DOHH2 (cell line): ENCODE measurements around the gene SOBP.

Experiments
- H3F3A ChIP-seq: fragments of 200-600 bp; sonication (generic), shearing (Covaris generic); 2 replicates; pipeline ENCODE4 v1.6.0; 2016; ENCODE audit warnings: antibody characterized with exemption, mild to moderate bottlenecking; ENCODE audit not compliant: control insufficient read depth, insufficient read depth
- H3K27ac ChIP-seq: fragments of 200-600 bp; sonication (generic); 2 replicates; pipeline ENCODE4 v1.5.1; 2014; ENCODE audit warnings: low read depth, mild to moderate bottlenecking, low read length, moderate library complexity
- H3K27me3 ChIP-seq: fragments of 200-600 bp; sonication (generic); 2 replicates; pipeline ENCODE4 v1.6.1; 2014; ENCODE audit warnings: mild to moderate bottlenecking, low read length, mixed read lengths; ENCODE audit not compliant: control insufficient read depth
- H3K36me3 ChIP-seq: fragments of 200-600 bp; sonication (generic); 2 replicates; pipeline ENCODE4 v1.6.1; 2014; ENCODE audit warnings: mild to moderate bottlenecking, low read length, moderate library complexity, mixed read lengths; ENCODE audit not compliant: control insufficient read depth
- H3K4me1 ChIP-seq: fragments of 200-600 bp; sonication (generic); 2 replicates; pipeline ENCODE4 v1.6.1; 2014; ENCODE audit warnings: mild to moderate bottlenecking, low read length, mixed read lengths; ENCODE audit not compliant: control insufficient read depth
- H3K4me2 ChIP-seq: fragments of 200-600 bp; sonication (generic); 2 replicates; pipeline ENCODE4 v1.6.0; 2014; ENCODE audit warnings: mild to moderate bottlenecking, low read length, moderate library complexity
- H3K4me3 ChIP-seq: fragments of 200-600 bp; sonication (generic); 2 replicates; pipeline ENCODE4 v1.5.1; 2014; ENCODE audit warnings: mild to moderate bottlenecking, low read length, mixed read lengths
- H3K79me2 ChIP-seq: fragments of 200-600 bp; sonication (generic); 2 replicates; pipeline ENCODE4 v1.6.1; 2014; ENCODE audit warnings: mild to moderate bottlenecking, low read length, mixed read lengths; ENCODE audit not compliant: control insufficient read depth
- H3K9me2 ChIP-seq: fragments of 200-600 bp; sonication (generic); replicated peaks from 2 replicates; pipeline ENCODE4 v1.6.1; 2014; ENCODE audit warnings: mild to moderate bottlenecking, low read length, mixed read lengths; ENCODE audit not compliant: control insufficient read depth
- H3K9me3 ChIP-seq: fragments of 200-600 bp; sonication (generic); 2 replicates; pipeline ENCODE4 v1.6.1; 2014; ENCODE audit warnings: antibody characterized with exemption, low read length, mixed read lengths; ENCODE audit not compliant: control insufficient read depth, insufficient read depth
- H4K20me1 ChIP-seq: fragments of 200-600 bp; sonication (generic); 2 replicates; pipeline ENCODE4 v1.6.0; 2014; ENCODE audit warnings: low read depth, mild to moderate bottlenecking, antibody characterized with exemption, low read length, moderate library complexity; ENCODE audit not compliant: control insufficient read depth, insufficient read depth
- CTCF ChIP-seq: fragments of 200-600 bp; sonication (generic); IDR thresholded peaks from one replicate; pipeline ENCODE4 v1.5.1; 2014; ENCODE audit warnings: antibody characterized with exemption, mild to moderate bottlenecking, low read depth, low read length; ENCODE audit not compliant: poor library complexity, severe bottlenecking
- EZH2phosphoT487 ChIP-seq: fragments of 200-600 bp; sonication (generic); IDR thresholded peaks from 2 replicates; pipeline ENCODE4 v1.6.1; 2017; ENCODE audit warnings: borderline replicate concordance, mild to moderate bottlenecking, antibody characterized with exemption, low read length, moderate library complexity, mixed read lengths

The SOBP gene

GRCh38 chr6:107591346-107591745 is 101.4 kb downstream of the SOBP start:
- Histone ChIP-seq H3K79me2 (no peaks in the 10 kb centered on the region), H3K4me2 (no peak overlapping the region), H4K20me1 (no peaks in the 10 kb centered on the region), H3K9me2 (no peaks in the 10 kb centered on the region), H3K4me1 (peaks cover 7% of the 10 kb centered on the region; the same call in 1 of the 2 replicates), H3K27ac (no peak overlapping the region), H3K4me3 (no peak overlapping the region), H3K9me3 (no peaks in the 10 kb centered on the region), H3F3A (no peaks in the 10 kb centered on the region), H3K27me3 (no peaks in the 10 kb centered on the region), H3K36me3 (no peaks in the 10 kb centered on the region)
- TF ChIP-seq CTCF (no peak), EZH2phosphoT487 (no peak)

- Histone ChIP-seq H3K27me3 (no peaks in the 10 kb centered on the region), H3K79me2 (no peaks in the 10 kb centered on the region), H4K20me1 (no peaks in the 10 kb centered on the region), H3K36me3 (no peaks in the 10 kb centered on the region), H3K27ac (no peak overlapping the region), H3F3A (no peaks in the 10 kb centered on the region), H3K4me2 (no peak overlapping the region), H3K4me3 (no peak overlapping the region), H3K9me3 (no peaks in the 10 kb centered on the region), H3K4me1 (peaks cover 7% of the 10 kb centered on the region; the same call in 1 of the 2 replicates), H3K9me2 (no peaks in the 10 kb centered on the region)
- TF ChIP-seq EZH2phosphoT487 (no peak), CTCF (no peak)
These were observed 102.9 kb downstream of the SOBP start for GRCh38 chr6:107592806-107593205.

GRCh38 chr6:107594736-107595135 is 104.8 kb downstream of the SOBP start:
- Histone ChIP-seq H3K27ac (no peak overlapping the region), H3K79me2 (no peaks in the 10 kb centered on the region), H3K4me2 (no peak overlapping the region), H4K20me1 (no peaks in the 10 kb centered on the region), H3K36me3 (no peaks in the 10 kb centered on the region), H3K9me3 (no peaks in the 10 kb centered on the region), H3K9me2 (no peaks in the 10 kb centered on the region), H3F3A (no peaks in the 10 kb centered on the region), H3K4me1 (peaks cover 7% of the 10 kb centered on the region; the same call in 1 of the 2 replicates), H3K27me3 (no peaks in the 10 kb centered on the region), H3K4me3 (no peak overlapping the region)
- TF ChIP-seq CTCF, result no peak
- TF ChIP-seq EZH2phosphoT487, result no peak
